ENCODE measurements around the gene MEFV.
"Not testable (repeated sequence)": the region's sequence is repeated elsewhere in the genome, so short reads cannot be mapped to it uniquely, and the experiment has no call there.

Gene MEFV, protein sequence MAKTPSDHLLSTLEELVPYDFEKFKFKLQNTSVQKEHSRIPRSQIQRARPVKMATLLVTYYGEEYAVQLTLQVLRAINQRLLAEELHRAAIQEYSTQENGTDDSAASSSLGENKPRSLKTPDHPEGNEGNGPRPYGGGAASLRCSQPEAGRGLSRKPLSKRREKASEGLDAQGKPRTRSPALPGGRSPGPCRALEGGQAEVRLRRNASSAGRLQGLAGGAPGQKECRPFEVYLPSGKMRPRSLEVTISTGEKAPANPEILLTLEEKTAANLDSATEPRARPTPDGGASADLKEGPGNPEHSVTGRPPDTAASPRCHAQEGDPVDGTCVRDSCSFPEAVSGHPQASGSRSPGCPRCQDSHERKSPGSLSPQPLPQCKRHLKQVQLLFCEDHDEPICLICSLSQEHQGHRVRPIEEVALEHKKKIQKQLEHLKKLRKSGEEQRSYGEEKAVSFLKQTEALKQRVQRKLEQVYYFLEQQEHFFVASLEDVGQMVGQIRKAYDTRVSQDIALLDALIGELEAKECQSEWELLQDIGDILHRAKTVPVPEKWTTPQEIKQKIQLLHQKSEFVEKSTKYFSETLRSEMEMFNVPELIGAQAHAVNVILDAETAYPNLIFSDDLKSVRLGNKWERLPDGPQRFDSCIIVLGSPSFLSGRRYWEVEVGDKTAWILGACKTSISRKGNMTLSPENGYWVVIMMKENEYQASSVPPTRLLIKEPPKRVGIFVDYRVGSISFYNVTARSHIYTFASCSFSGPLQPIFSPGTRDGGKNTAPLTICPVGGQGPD

GRCh38 chr16:3256146-3256865 lies at the start of gene MEFV:
Gene MEFV (minus strand): TSS chr16:3256633. CDS start chr16:3256587, 46 bp downstream.
- DNase-seq = no peak

DNA sequence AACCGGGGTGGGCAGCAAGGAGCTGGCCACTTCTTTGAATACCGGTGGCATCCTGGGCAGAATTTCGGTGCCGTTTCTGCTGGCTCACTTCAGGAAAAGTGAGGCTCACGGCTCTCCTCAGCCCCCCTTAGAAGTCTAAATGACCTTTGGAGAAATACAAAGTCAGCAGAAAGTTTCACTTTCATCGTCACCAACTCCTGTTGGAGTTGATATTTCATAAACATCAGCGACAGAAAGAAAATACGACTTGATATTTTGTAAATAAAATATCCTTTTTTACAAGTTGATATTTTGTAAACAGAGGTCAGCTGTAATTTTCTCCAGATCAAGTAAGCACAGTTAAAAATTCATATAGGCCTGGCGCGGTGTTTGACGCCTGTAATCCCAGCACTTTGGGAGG lies 49.6 kb upstream of the MEFV start:
- DNase-seq = no peak

GRCh38 chr16:3305109-3306068 lies 49.0 kb upstream of the MEFV start, which contains the start of the genes TIGD7 and ZNF75A:
Gene TIGD7 (minus strand): TSS chr16:3305430. CDS start chr16:3300614, 4,816 bp downstream.
Gene ZNF75A (plus strand): TSS chr16:3305497. CDS start chr16:3308429, 2,932 bp downstream.
- DNase-seq = peak; percentile 43 to 76 (median 56)

- no peak for DNase-seq
Observed at GRCh38 chr16:3304370-3304769, 47.9 kb upstream of the MEFV start.

DNA sequence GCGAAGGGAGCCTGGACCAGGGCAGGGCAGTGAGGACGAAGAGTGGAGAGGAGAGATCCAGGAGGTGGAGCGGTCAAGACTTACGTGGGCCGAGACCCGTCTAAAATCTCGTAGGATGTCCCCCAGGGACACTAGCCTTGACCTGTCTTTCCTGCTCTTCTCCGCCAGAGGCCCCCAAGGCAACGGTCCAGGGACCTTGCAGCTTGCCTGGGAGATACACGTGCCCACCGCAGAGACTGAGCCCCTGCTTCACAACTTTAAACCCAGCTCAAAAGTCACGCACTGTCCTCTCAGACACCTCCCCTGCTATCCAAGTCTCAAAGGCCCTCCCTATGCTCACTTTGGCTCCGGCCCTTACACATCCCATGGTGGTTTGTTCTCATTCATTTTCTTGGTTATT lies 39.4 kb upstream of the MEFV start:
- no peak for DNase-seq

DNA sequence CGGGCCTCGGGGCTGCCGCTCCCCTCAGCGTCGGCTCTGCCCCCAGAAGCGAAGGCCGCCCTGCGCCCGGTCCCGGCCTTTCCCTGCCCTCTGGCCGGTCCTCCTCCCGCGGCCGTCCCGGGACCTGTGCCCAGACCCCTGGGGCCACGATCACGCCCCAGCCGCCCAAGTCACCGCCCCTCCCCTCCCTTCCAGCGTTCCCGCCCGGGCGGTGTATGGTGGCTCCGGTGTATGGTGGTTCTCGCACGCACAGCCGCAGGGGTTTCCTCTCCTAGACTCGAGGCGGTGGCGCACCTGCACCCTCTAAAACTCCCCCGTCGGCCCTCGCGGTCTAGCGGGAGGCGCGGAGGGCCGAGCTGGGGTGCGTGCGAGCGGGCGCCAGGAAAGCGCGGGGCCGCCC lies 38.8 kb upstream of the MEFV start:
- DNase-seq = no peak

DNA sequence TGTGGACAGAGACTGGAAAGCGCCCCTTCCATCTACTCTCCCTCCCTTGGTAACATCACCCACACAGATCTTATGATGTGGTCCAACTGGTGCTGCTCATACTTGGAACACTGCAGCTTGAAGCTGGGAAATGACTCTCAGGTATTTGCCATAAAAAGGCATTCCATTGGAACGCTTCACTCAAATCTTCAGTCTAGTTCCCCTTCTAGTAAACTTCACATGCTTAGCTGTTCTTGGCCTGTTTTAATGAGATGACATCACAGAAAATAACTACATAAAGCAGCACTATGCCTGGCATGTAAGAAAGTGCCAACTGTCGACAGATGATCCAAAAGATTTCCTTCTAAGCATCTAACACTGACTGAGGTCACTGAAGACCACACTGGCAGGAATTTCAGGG lies 36.2 kb upstream of the MEFV start:
- DNase-seq = no peak

- DNase-seq = no peak
Observed at GRCh38 chr16:3289998-3290673, 33.7 kb upstream of the MEFV start.

DNA sequence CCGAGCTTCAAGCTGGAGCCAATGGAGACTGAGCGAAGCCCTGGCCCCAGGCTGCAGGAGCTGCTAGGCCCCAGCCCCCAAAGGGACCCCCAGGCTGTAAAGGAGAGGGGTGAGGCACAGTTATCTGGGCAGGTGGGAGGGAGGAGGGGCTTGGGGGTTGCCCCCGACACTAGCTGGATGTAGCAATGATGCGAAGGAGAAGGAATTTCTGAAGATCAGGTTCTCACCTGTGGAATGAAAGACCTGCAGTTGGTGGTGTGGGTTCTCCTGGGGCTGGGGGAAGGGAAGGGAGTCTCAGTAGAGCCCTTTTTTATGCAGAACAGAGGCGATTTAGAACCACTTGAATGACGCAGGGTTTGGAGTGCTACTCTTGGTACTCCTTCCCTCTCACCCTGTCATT lies 28.7 kb upstream of the MEFV start:
- no peak for DNase-seq

DNA sequence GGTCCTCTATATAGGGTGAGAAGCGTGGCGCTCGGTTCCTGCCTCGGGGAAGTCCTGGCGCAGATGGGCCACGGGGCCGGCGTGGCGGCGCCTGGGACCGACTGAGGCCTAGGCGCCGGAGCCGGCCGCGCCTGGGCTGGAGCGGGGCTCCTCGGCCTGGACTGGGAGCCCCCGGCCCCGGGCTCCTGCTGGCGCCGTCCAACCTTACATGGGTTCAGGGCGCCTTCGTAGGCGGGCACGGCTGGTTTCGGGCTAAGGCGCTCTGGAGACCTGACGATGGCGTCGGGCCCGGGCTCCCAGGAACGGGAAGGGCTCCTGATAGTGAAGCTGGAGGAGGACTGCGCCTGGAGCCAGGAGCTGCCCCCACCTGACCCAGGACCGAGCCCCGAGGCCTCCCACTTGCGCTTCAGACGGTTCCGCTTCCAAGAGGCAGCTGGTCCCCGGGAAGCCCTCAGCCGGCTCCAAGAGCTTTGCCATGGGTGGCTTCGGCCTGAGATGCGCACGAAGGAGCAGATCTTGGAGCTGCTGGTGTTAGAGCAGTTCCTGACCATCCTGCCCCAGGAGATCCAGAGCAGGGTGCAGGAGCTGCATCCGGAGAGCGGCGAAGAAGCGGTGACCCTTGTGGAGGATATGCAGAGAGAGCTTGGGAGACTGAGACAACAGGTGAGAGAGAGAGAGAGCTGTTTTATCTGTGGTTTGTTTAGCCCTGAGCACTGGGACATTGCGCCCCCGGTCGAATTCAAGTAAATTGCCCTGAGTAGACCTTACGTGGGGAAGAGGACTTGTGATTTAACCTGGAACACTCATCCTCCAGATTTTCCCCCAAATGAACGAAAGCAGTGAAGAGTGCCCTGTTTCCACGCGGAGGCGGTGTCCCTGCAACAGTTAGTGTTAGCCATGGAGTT lies 27.4 kb upstream of the MEFV start:
- DNase-seq = no peak

GRCh38 chr16:3282730-3283542 lies 26.5 kb upstream of the MEFV start, which contains the start of gene ZNF263:
Gene ZNF263 (plus strand): TSS chr16:3283491. CDS start chr16:3283819, 328 bp downstream.
- DNase-seq = peak; percentile 75 to 88 (median 83)

DNA sequence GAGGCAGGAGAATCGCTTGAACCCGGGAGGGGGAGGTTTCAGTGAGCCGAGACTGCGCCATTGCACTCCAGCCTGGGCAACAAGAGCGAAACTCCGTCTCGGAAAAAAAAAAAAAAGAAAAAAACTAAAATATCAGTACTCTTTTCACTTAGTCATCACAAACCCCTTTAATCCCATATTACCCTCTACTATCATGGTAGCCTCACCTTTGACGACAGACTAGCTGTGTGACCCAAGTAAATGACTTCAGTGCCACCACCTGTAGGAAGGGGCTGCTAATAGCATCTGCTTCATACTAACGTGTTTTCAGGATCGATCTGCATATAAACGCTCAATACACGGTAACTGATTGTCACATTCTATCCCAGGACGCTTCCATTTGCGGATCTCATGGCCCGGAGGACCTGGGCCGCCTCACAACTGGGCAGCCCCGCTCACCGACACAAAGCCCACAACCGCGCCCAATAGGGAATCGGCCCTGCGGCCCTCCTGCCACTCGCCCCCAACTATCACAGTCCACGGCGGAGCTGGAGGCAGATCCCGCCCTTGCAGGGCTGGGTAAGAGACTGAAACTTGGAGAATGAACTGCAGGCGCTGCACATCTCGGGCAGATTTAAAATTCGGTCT lies 25.8 kb upstream of the MEFV start:
- DNase-seq = no peak

DNA sequence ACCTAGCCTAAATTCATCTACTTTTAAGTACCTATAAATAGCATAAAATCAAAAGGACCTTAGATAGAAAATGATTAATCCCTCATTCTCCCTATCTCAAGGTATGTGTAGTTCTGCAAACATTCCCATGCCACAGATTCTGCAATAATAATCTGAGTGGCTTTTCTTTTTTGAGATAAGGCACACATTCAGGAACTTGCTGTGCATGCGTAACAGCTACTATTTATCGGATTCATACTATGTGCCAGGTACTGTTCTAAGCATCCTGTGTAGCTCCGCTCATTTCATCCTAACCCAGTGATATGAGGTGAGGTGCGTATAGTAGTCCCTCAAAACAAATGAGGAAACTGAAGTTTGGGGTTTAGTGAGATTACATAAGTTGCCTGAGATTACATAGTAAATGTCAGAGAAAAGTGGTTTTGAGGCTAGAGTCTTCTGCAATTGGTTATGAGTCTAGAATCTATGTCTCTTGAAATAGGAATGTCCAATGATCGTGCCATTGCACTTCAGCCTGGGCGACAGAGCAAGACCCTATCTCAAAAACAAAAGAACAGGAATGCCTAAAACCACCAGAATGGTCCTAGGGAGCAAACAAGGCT lies 24.9 kb upstream of the MEFV start:
- DNase-seq = no peak

GRCh38 chr16:3276679-3277078 lies 20.2 kb upstream of the MEFV start:
- no peak for DNase-seq

- no peak for DNase-seq
Observed at GRCh38 chr16:3274947-3275346, 18.5 kb upstream of the MEFV start.

DNA sequence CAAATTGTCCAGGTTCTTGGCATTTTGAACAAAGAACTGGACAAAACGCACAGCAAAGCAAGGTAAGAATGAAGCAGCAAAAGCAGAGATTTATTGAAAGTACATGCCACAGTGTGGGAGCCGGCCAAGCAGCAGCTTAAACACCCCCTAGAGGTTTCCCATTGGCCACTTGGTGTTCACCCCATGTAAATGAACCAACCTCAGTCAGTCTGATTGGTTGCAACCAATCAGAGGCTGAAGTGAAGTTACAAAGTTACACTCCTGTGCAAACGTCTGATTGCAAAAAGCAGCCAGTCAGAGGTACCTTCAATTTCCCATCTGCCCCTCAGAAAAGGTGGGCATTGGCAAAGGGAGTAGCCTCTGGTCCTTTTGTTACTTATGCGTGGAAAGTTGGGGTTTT lies 18.1 kb upstream of the MEFV start:
- no peak for DNase-seq

GRCh38 chr16:3271281-3271680 lies 14.8 kb upstream of the MEFV start:
- DNase-seq = not testable (repeated sequence)

DNA sequence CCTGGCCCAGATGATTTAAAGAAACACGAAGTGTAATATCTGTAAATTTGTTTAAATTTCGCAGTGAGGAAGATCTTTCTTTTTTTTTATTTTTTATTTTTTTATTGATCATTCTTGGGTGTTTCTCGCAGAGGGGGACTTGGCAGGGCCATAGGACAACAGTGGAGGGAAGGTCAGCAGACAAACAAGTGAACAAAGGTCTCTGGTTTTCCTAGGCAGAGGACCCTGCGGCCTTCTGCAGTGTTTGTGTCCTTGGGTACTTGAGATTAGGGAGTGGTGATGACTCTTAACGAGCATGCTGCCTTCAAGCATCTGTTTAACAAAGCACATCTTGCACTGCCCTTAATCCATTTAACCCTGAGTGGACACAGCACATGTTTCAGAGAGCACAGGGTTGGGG lies 14.3 kb upstream of the MEFV start:
- not testable (repeated sequence) for DNase-seq

Measured in activated naive CD4-positive, alpha-beta T cell (primary cell).